ENCODE data around the gene ODF4. TPM values are rescaled to one million over a fixed set of nuclear protein-coding genes. Genes with fewer than 3 reads are reported as not detected.

The ODF4 gene
- total RNA-seq, 1 experiment from 2014 or later: not detected

DNA sequence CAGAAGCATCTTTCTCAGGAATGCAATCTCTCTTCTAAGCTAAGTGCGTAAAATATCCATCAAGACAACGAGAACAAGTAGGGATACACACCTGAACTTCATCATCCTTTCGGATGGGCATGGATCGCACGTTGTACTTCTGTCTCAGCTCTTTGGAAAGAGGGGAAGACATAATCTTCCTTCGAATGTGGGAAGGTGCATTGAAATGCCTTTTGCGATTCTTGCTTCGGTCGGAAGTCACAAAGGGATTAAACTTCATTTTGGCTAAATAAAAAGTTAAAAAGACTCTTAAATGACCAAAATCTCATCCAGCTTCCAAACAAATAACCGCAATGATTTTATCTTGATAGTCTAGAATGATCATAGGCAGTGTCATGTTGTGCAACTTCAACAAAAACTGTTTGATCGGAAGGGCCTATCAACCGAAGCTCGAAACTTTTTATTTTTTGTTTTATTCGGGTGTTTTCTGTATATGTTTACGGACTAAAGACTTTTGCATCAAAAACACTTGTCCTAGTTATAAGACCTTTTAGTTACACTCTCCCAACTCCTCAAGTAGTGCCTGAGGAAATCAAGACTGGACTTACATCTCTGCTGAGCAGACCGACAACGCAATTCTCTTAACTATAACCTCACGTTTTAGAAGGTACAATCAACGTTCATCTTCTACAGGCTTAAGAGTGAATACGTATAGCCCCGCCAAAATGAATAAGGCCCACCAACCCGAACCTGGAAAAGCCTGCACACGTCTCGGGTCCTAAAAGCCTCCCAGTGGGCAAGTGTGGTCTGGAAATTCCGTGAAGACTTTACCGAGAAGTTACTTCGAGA, 42.6 kb downstream of the ODF4 start (continued):
- no peak for TF ChIP-seq ZNF512 (CRISPR knock-in tag; IDR thresholded peaks at IDR 0.05; ENCODE audit: borderline replicate concordance)

DNA sequence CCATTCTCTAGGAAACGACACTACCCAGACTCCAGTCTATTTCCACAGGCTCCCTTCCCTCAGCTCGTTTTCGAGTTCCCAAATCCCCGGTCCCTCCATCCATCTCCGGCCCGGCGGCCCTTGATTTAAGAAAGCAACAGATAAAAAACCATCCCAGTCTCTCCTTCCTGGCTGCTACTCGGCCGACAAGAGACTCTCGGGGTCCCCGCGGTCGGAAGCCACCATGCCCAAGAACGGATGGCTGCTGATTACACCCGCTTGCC, 43.2 kb downstream of the ODF4 start:
- ChIA-PET CTCF (interaction anchor here (0.6 to 2.1 kb wide), 3 partner anchors 27 to 88 kb away, joined by 3 to 27 read pairs (median 5); no protein-coding TSS in a partner anchor), POLR2A (no interaction called here)
- peak overlapping the region; percentile 98 for H3K27ac Mint-ChIP-seq
- DNase-seq (ENCODE audit: low spot score) (no peak), ATAC-seq (no peak)
- peaks cover 48% of the 10 kb centered on the region for H3K4me1 Mint-ChIP-seq
- H3K36me3 Mint-ChIP-seq: peaks cover 52% of the 10 kb centered on the region
- peak; percentile 72 for TF ChIP-seq NFATC4 (CRISPR knock-in tag; IDR thresholded peaks at IDR 0.05)
- TF ChIP-seq ZNF232 (CRISPR knock-in tag; IDR thresholded peaks at IDR 0.05): peak; percentile 70; the same call in 1 of the 2 replicates
- TF ChIP-seq ELF4 (CRISPR knock-in tag; IDR thresholded peaks at IDR 0.05; ENCODE audit: low read depth): no peak
- TF ChIP-seq SP1 (CRISPR knock-in tag; conservative IDR thresholded peaks at IDR 0.05): no peak
- no peak for TF ChIP-seq CTCF (IDR thresholded peaks at IDR 0.05)
- TF ChIP-seq, protein P1, sequence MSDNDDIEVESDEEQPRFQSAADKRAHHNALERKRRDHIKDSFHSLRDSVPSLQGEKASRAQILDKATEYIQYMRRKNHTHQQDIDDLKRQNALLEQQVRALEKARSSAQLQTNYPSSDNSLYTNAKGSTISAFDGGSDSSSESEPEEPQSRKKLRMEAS (CRISPR knock-in tag; IDR thresholded peaks at IDR 0.05): no peak
- no peak for TF ChIP-seq USF2 (CRISPR knock-in tag; IDR thresholded peaks at IDR 0.05)
- no peak for TF ChIP-seq CBFB (CRISPR knock-in tag; IDR thresholded peaks at IDR 0.05; ENCODE audit: low read depth)
- TF ChIP-seq SMAD4 (CRISPR knock-in tag; IDR thresholded peaks at IDR 0.05): no peak
- TF ChIP-seq FOXJ3 (CRISPR knock-in tag; IDR thresholded peaks at IDR 0.05; ENCODE audit: borderline replicate concordance): no peak
- no peak for TF ChIP-seq HMGA2 (CRISPR knock-in tag; IDR thresholded peaks at IDR 0.05)
- TF ChIP-seq, protein P2, sequence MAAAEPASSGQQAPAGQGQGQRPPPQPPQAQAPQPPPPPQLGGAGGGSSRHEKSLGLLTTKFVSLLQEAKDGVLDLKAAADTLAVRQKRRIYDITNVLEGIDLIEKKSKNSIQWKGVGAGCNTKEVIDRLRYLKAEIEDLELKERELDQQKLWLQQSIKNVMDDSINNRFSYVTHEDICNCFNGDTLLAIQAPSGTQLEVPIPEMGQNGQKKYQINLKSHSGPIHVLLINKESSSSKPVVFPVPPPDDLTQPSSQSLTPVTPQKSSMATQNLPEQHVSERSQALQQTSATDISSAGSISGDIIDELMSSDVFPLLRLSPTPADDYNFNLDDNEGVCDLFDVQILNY (CRISPR knock-in tag; IDR thresholded peaks at IDR 0.05): no peak
- H3K27me3 Mint-ChIP-seq (ENCODE audit: low read depth): no peaks in the 10 kb centered on the region
- H3K9me3 Mint-ChIP-seq: no peaks in the 10 kb centered on the region
- H3K4me3 Mint-ChIP-seq: peak overlapping the region; percentile 98

DNA sequence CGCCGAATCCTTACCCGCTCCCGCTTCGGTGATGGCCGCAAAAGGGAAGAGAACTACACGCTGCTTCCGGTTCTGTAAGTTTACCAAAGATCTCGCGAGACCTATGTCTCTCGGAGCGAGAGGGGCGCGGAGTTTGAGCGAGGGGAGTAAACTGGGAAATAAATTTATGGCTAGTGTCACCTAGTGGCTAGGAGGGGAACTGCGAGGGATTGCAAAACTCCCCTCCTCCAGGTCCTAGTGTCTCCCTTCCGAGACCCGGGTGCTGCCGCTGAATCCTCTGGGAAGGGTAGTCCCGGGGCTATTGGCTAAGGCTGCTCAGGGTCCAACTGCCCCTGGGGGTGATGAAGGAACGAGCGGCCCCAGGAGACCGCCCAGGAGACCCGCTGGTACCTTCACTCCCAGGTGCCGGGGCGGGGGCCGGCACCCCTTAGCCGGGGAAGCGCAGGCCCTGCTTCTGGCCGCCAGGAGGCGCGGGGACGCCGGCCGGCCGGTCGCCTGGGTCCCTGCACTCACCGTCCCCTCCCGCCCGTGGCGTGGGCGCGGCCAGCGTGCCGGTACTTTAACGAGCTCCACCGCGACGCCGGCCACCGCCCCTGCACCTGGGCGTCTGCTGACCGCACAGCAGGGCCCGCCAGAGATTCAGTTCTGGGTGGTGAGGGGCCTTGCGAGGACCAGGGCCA, 43.6 kb downstream of the ODF4 start, which contains the start of gene RPL26:
Gene RPL26 (minus strand): TSS at position 51 of the 680 bp plus-strand sequence. CDS start 883 bp downstream, outside the sequence.
- Mint-ChIP-seq H3K4me3 (peak within 1 kb of the TSS; percentile 98), H3K27ac (peak within 1 kb of the TSS; percentile 98), H3K36me3 (peaks cover 48% of the 10 kb centered on the region), H3K4me1 (peaks cover 48% of the 10 kb centered on the region), H3K27me3 (ENCODE audit: low read depth) (no peaks in the 10 kb centered on the region), H3K9me3 (no peaks in the 10 kb centered on the region)
- POLR2A ChIA-PET: interaction anchor here (0.6 kb wide), 3 partner anchors 45 to 181 kb away, joined by 3 to 5 read pairs (median 3); no protein-coding TSS in a partner anchor
- DNase-seq (ENCODE audit: low spot score) (peak; percentile 97), ATAC-seq (peak; percentile 91)
- CTCF ChIA-PET: interaction anchor here (0.6 to 2.1 kb wide), 30 partner anchors 10 to 583 kb away, joined by 3 to 27 read pairs (median 4); partner anchors contain the start of genes NDEL1, RANGRF and SLC25A35
- 0 out of 2 replicates have a peak, but pooled peaks have one; percentile 44 for TF ChIP-seq SMAD4 (CRISPR knock-in tag; IDR thresholded peaks at IDR 0.05)
- TF ChIP-seq ZNF425 (CRISPR knock-in tag; conservative IDR thresholded peaks at IDR 0.05): no peak
- no peak for TF ChIP-seq ZNF281 (CRISPR knock-in tag; IDR thresholded peaks at IDR 0.05)
- no peak for TF ChIP-seq NFATC4 (CRISPR knock-in tag; IDR thresholded peaks at IDR 0.05)
- no peak for TF ChIP-seq SOX15 (CRISPR knock-in tag; IDR thresholded peaks at IDR 0.05)
- peak; percentile 53; the same call in 1 of the 2 replicates for TF ChIP-seq MYBL2 (CRISPR knock-in tag; IDR thresholded peaks at IDR 0.05)
- no peak for TF ChIP-seq CREB1 (CRISPR knock-in tag; IDR thresholded peaks at IDR 0.05)
- no peak for TF ChIP-seq ZNF416 (CRISPR knock-in tag; IDR thresholded peaks at IDR 0.05)
- TF ChIP-seq, protein P1 (CRISPR knock-in tag; IDR thresholded peaks at IDR 0.05): peak; percentile 52

Measured in WTC11 (cell line).